Rectal smooth muscle tissue (tissue), 1 donor: ENCODE results near the gene HBEGF.

Experiments used
- H3K27ac ChIP-seq: one replicate; pipeline ENCODE4 v1.7.0; 2013; ENCODE audit warnings: low read depth, low read length, inconsistent platforms
- H3K27me3 ChIP-seq: one replicate; pipeline ENCODE4 v1.7.0; 2013; ENCODE audit warnings: low read length; ENCODE audit not compliant: control insufficient read depth, insufficient read depth
- H3K36me3 ChIP-seq: one replicate; pipeline ENCODE4 v1.7.0; 2013; ENCODE audit warnings: low read length; ENCODE audit not compliant: control insufficient read depth, insufficient read depth
- H3K4me1 ChIP-seq: one replicate; pipeline ENCODE4 v1.7.0; 2013; ENCODE audit warnings: low read length; ENCODE audit not compliant: control insufficient read depth, insufficient read depth
- H3K4me3 ChIP-seq: one replicate; pipeline ENCODE4 v1.7.0; 2013; ENCODE audit warnings: low read length
- H3K9ac ChIP-seq: one replicate; pipeline ENCODE4 v1.7.0; 2013; ENCODE audit warnings: low read length

The HBEGF gene

GRCh38 chr5:140303966-140304365, 42.4 kb downstream of the HBEGF start:
- H3K27ac ChIP-seq: no peak overlapping the region
- H3K4me1 ChIP-seq: peaks cover 13% of the 10 kb centered on the region
- H3K27me3 ChIP-seq: no peaks in the 10 kb centered on the region
- H3K9ac ChIP-seq: no peak overlapping the region
- H3K36me3 ChIP-seq: no peaks in the 10 kb centered on the region
- H3K4me3 ChIP-seq: no peak overlapping the region

GRCh38 chr5:140302786-140303639, 43.4 kb downstream of the HBEGF start, which contains the start of gene PFDN1:
Gene PFDN1 (minus strand): TSS chr5:140303101. CDS start chr5:140303073, 28 bp downstream.
- H3K9ac ChIP-seq: peak within 1 kb of the TSS; percentile 96

GRCh38 chr5:140301136-140301535, 45.3 kb downstream of the HBEGF start:
- Histone ChIP-seq H3K9ac (no peak overlapping the region), H3K27ac (no peak overlapping the region), H3K4me1 (peaks cover 16% of the 10 kb centered on the region), H3K27me3 (no peaks in the 10 kb centered on the region), H3K36me3 (no peaks in the 10 kb centered on the region), H3K4me3 (no peak overlapping the region)

More at GRCh38 chr5:140302786-140303639, 43.4 kb downstream of the HBEGF start, which contains the start of gene PFDN1:
- Histone ChIP-seq H3K4me1 (peaks cover 13% of the 10 kb centered on the region), H3K27ac (peak within 1 kb of the TSS; percentile 85), H3K27me3 (no peaks in the 10 kb centered on the region), H3K36me3 (no peaks in the 10 kb centered on the region), H3K4me3 (peak within 1 kb of the TSS; percentile 94)

- Histone ChIP-seq H3K4me1 (peaks cover 27% of the 10 kb centered on the region), H3K27ac (no peak overlapping the region), H3K36me3 (no peaks in the 10 kb centered on the region)
These were observed 47.3 kb downstream of the HBEGF start for GRCh38 chr5:140299056-140299455.

GRCh38 chr5:140298183-140298601, 48.2 kb downstream of the HBEGF start:
- no peak overlapping the region for H3K4me3 ChIP-seq
- no peaks in the 10 kb centered on the region for H3K36me3 ChIP-seq
- no peaks in the 10 kb centered on the region for H3K27me3 ChIP-seq
- peak overlapping the region; percentile 30 for H3K27ac ChIP-seq
- no peak overlapping the region for H3K9ac ChIP-seq
- H3K4me1 ChIP-seq: peaks cover 31% of the 10 kb centered on the region

More at GRCh38 chr5:140299056-140299455, 47.3 kb downstream of the HBEGF start:
- Histone ChIP-seq H3K4me3 (no peak overlapping the region), H3K9ac (no peak overlapping the region), H3K27me3 (no peaks in the 10 kb centered on the region)

- Histone ChIP-seq H3K4me1 (peaks cover 28% of the 10 kb centered on the region), H3K27me3 (no peaks in the 10 kb centered on the region), H3K27ac (peak overlapping the region; percentile 4), H3K9ac (no peak overlapping the region), H3K36me3 (no peaks in the 10 kb centered on the region), H3K4me3 (no peak overlapping the region)
These were observed 49.1 kb downstream of the HBEGF start for GRCh38 chr5:140297283-140297682.

GRCh38 chr5:140296289-140296688, 50.1 kb downstream of the HBEGF start:
- Histone ChIP-seq H3K27me3 (no peaks in the 10 kb centered on the region), H3K9ac (no peak overlapping the region), H3K27ac (no peak overlapping the region), H3K36me3 (no peaks in the 10 kb centered on the region), H3K4me1 (peaks cover 27% of the 10 kb centered on the region), H3K4me3 (no peak overlapping the region)

- no peaks in the 10 kb centered on the region for H3K27me3 ChIP-seq
- peak overlapping the region; percentile 27 for H3K27ac ChIP-seq
- H3K9ac ChIP-seq: no peak overlapping the region
- H3K36me3 ChIP-seq: no peaks in the 10 kb centered on the region
- H3K4me1 ChIP-seq: peaks cover 27% of the 10 kb centered on the region
- no peak overlapping the region for H3K4me3 ChIP-seq
These were observed 51.0 kb downstream of the HBEGF start for GRCh38 chr5:140295414-140295813.

- no peaks in the 10 kb centered on the region for H3K27me3 ChIP-seq
- no peak overlapping the region for H3K9ac ChIP-seq
- peak overlapping the region; percentile 22 for H3K27ac ChIP-seq
- no peak overlapping the region for H3K4me3 ChIP-seq
- H3K36me3 ChIP-seq: no peaks in the 10 kb centered on the region
- peaks cover 27% of the 10 kb centered on the region for H3K4me1 ChIP-seq
These were observed 51.6 kb downstream of the HBEGF start for GRCh38 chr5:140294753-140295152.

GRCh38 chr5:140293849-140294100, 52.6 kb downstream of the HBEGF start:
- Histone ChIP-seq H3K27ac (no peak overlapping the region), H3K27me3 (no peaks in the 10 kb centered on the region), H3K36me3 (no peaks in the 10 kb centered on the region), H3K4me1 (peaks cover 27% of the 10 kb centered on the region), H3K4me3 (no peak overlapping the region), H3K9ac (no peak overlapping the region)

GRCh38 chr5:140293091-140293848, 53.1 kb downstream of the HBEGF start:
- no peaks in the 10 kb centered on the region for H3K27me3 ChIP-seq
- H3K4me1 ChIP-seq: peaks cover 27% of the 10 kb centered on the region
- H3K27ac ChIP-seq: no peak overlapping the region
- H3K36me3 ChIP-seq: no peaks in the 10 kb centered on the region
- no peak overlapping the region for H3K9ac ChIP-seq
- H3K4me3 ChIP-seq: no peak overlapping the region

- H3K9ac ChIP-seq: no peak overlapping the region
- no peak overlapping the region for H3K4me3 ChIP-seq
- peaks cover 27% of the 10 kb centered on the region for H3K4me1 ChIP-seq
- no peaks in the 10 kb centered on the region for H3K36me3 ChIP-seq
- H3K27me3 ChIP-seq: no peaks in the 10 kb centered on the region
- no peak overlapping the region for H3K27ac ChIP-seq
These were observed 54.0 kb downstream of the HBEGF start for GRCh38 chr5:140292212-140293036.
